Measurements from ENCODE around the gene KDELR3.

The KDELR3 gene

DNA sequence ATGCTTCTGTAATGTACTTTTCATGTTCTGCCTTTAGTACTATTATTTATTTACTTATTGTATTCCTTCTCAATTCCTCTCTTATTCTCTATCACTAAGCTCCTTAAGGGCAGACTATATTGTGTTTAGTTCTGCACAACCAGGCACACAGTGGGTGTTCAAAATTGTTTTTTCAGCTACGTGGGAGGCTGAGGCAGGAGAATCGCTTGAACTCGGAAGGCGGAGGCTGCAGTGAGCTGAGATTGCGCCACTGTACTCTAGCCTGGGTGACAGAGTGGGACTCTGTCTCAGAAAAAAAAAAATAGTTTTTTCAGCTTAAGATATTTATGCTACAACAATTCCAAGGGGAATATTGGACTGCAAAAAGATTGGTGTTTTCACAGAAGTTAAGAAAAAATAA is 55.6 kb downstream of the KDELR3 start:
- no peak for DNase-seq

GRCh38 chr22:38524429-38524828 is 56.5 kb downstream of the KDELR3 start:
- DNase-seq = peak; percentile 18 to 52

DNA sequence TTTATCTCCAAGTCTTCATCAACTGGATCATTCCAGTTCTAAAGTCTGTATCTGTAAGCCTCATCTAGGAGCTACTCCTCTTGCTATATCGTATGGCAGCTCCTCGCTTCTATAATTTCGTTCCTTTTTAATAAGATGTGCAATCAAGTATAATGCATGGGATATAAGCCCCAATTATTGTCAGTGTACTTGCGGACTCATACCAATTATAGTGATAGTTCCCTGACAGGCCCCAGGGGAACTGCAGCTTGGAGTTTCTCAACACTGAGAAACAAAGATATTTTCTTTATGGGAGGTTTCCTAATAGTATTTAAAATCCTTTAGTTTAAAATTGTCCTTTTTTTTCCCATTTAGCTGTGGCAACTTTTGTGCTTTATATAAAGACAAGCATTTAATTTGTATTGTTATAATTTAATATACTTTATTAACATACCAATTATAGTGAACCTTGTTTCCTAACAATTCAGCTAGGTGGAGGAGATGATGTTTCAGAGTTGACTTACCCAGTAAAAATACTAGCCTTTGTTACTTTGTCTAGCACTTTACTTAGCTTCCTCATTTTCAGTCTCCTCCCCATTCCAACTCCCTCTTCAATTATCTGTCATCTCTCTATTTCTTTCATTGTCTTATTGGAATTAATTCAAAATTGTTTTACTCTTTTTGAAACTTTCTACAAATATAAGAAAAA is 63.5 kb downstream of the KDELR3 start:
- peak; percentile 71 to 80 for DNase-seq
